Adrenal gland (tissue), 12 donors: ENCODE measurements around the gene DHH. TPM values are rescaled to one million over a fixed set of nuclear protein-coding genes. Genes with fewer than 3 reads are reported as not detected.

Experiments used
- DNase-seq, 7 donors: peaks; one replicate each; pipeline ENCODE4 v3.0.0-alpha.2; 2019 to 2020
- H3K27ac ChIP-seq, 5 donors: fragments of 200-600 bp; sonication (generic) in 4 of 5; 1 replicate in 3 of 5; 2 replicates in 2 of 5; pipeline versions ENCODE4 v1.5.1 to v1.8.0; 2016 to 2020; ENCODE audit warnings: mild to moderate bottlenecking in 1 of 5
- H3K27me3 ChIP-seq: fragments of 200-600 bp; 2 replicates; pipeline ENCODE4 v1.8.0; 2021
- H3K36me3 ChIP-seq, 2 donors: fragments of 200-600 bp; replicated peaks in 1 of 2; 1 replicate in 1 of 2; 2 replicates in 1 of 2; pipeline versions ENCODE4 v1.5.1 to v1.8.0; 2018 to 2022
- H3K4me1 ChIP-seq, 2 donors: fragments of 200-600 bp; replicated peaks in 1 of 2; 1 replicate in 1 of 2; 2 replicates in 1 of 2; pipeline versions ENCODE4 v1.5.1 to v1.8.0; 2018 to 2021
- H3K4me3 ChIP-seq, 4 donors: fragments of 200-600 bp; sonication (generic) in 3 of 4; one replicate each; pipeline ENCODE4 v1.5.1; 2016 to 2018
- H3K9me3 ChIP-seq, 3 donors: fragments of 200-600 bp; sonication (generic) in 1 of 3; replicated peaks in 1 of 3; 1 replicate in 2 of 3; 2 replicates in 1 of 3; pipeline versions ENCODE4 v1.5.1 to v1.8.0; 2016 to 2021
- CTCF ChIP-seq, 6 experiments: fragments of 450-650 bp in 4 of 6; fragments of 200-600 bp in 2 of 6; sonication (generic) in 1 of 6; IDR thresholded peaks; 1 replicate in 5 of 6; 2 replicates in 1 of 6; pipeline versions ENCODE4 v1.5.1 to v1.8.0; 2016 to 2021; ENCODE audit warnings: antibody characterized with exemption in 6 of 6, mild to moderate bottlenecking in 2 of 6, moderate library complexity in 1 of 6
- POLR2A ChIP-seq, 2 donors: fragments of 450-650 bp; IDR thresholded peaks; one replicate each; pipeline ENCODE4 v1.6.1; 2017; ENCODE audit warnings: antibody characterized with exemption in 2 of 2, mild to moderate bottlenecking in 2 of 2, moderate library complexity in 1 of 2
- WGBS, 4 donors: extraction: QIAGEN DNeasy Blood & Tissue Kit in 2 of 4; methylation state at CpG; one replicate each; pipeline versions ENCODE4 v1.1.5 to v1.1.7; 2013 to 2017; 5-methylcytosine and 5-hydroxymethylcytosine counted together
- intact Hi-C, 2 donors: fragments of 100-400 bp; cut with DNase I; formaldehyde crosslinking; loops; one replicate each; pipeline versions ENCODE4 v1.14.1 to v1.15.0; 2022 to 2023
- polyA plus RNA-seq, 3 donors: library from polyadenylated mRNA; stranded (reverse); fragments of 200-250 nt in 2 of 3; fragments of 350-450 nt in 1 of 3; fragmentation: Illumina TruSeq in 1 of 3; extraction: RNeasy Lipid Tissue Mini Kit (QIAGEN cat#74804) in 1 of 3; gene quantifications; one replicate each; pipeline ENCODE4 v1.2.3, GENCODE V29; 2013 to 2014
- total RNA-seq, 9 donors: library from RNA; depleted of rRNA in 4 of 9; stranded (reverse); fragments of >200 nt in 4 of 9; fragments of 120-200 nt in 1 of 9; fragmentation: NEBNext Ultra II Directional in 1 of 9; extraction: Animal tissue kit (Norgen Biotek cat#: 25700) in 1 of 9; gene quantifications; one replicate each; pipeline versions ENCODE4 v1.1.0 to v1.2.4, GENCODE V29; 2013 to 2023
- donor health status: healthy with polysubstance abuse.
- donor health status: Bipolar disorder and iron deficiency.
- donor health status: DM: yes; HTN: yes; CAD: no.
- donor health status: DM: no; HTN: no; CAD: no.
- donor health status: DM: no; HTN: no; CAD: no.
- donor health status: DM: yes; HTN: yes; CAD: no.

The DHH gene
- total and polyA plus RNA-seq, 12 donors = 0.13 to 5.9 (median 0.50) TPM

- intact Hi-C loops = no loop called here
Observed at GRCh38 chr12:49111206-49111605, 16.6 kb upstream of the DHH start.

GRCh38 chr12:49110464-49111155 is 16.0 kb upstream of the DHH start, which contains the start of gene LMBR1L:
Gene LMBR1L (minus strand): TSS chr12:49110847. CDS start chr12:49110555, 292 bp downstream.
- 0 to 1% (median 0%) methylated on average over 1 to 43 of the region's 43 CpGs for WGBS, 4 donors
- peaks cover 0 to 13% of the 10 kb centered on the region in 2 donors for H3K36me3 ChIP-seq
- peak; percentile 75 to 92 for TF ChIP-seq POLR2A (IDR thresholded peaks at IDR 0.05)
- peak; percentile 13 to 68 (median 48) for TF ChIP-seq CTCF (IDR thresholded peaks at IDR 0.05)
- H3K4me1 ChIP-seq = peaks cover 25 to 43% of the 10 kb centered on the region in 2 donors
- intact Hi-C loops = no loop called here
- no peaks in the 10 kb centered on the region for H3K9me3 ChIP-seq
- H3K27ac ChIP-seq = peak within 1 kb of the TSS; percentile 42 to 97 (median 97)
- DNase-seq = peak; percentile 96 to 99 (median 98)
- peak within 1 kb of the TSS; percentile 9 to 93 (median 82) for H3K4me3 ChIP-seq
- no peaks in the 10 kb centered on the region for H3K27me3 ChIP-seq

More at GRCh38 chr12:49111206-49111605, 16.6 kb upstream of the DHH start:
- Histone ChIP-seq H3K36me3 (peaks cover 0 to 7% of the 10 kb centered on the region in 2 donors), H3K4me1 (peaks cover 25 to 37% of the 10 kb centered on the region in 2 donors), H3K9me3 (no peaks in the 10 kb centered on the region), H3K27ac (peak overlapping the region; percentile 34 to 97 (median 97)), H3K4me3 (peak overlapping the region in 2 of 4 donors; percentile 73 to 91), H3K27me3 (no peaks in the 10 kb centered on the region)
- DNase-seq = no peak
- WGBS, 4 donors = 38 to 50% (median 45%) methylated on average over 6 of the region's 6 CpGs
- TF ChIP-seq CTCF (IDR thresholded peaks at IDR 0.05) (no peak), POLR2A (IDR thresholded peaks at IDR 0.05) (no peak)

- intact Hi-C loops = no loop called here
- peak overlapping the region; percentile 9 to 93 (median 82) for H3K4me3 ChIP-seq
- peak in 4 of 7 donors; percentile 40 to 62 (median 43) for DNase-seq
Observed at GRCh38 chr12:49109641-49110463, 15.3 kb upstream of the DHH start.

More at GRCh38 chr12:49109641-49110463, 15.3 kb upstream of the DHH start:
- Histone ChIP-seq H3K27ac (peak overlapping the region; percentile 42 to 97 (median 97)), H3K4me1 (peaks cover 25 to 50% of the 10 kb centered on the region in 2 donors), H3K36me3 (peaks cover 0 to 20% of the 10 kb centered on the region in 2 donors), H3K9me3 (no peaks in the 10 kb centered on the region), H3K27me3 (no peaks in the 10 kb centered on the region)
- no peak for TF ChIP-seq POLR2A (IDR thresholded peaks at IDR 0.05)
- TF ChIP-seq CTCF (IDR thresholded peaks at IDR 0.05) = no peak
- WGBS, 4 donors = 3 to 8% (median 3%) methylated on average over 11 to 33 of the region's 33 CpGs
